HG03558 (cell line): ENCODE results near the gene ROBO1.
"Not testable (repeated sequence)": the region's sequence is repeated elsewhere in the genome, so short reads cannot be mapped to it uniquely, and the experiment has no call there.

Experiments used
- ATAC-seq: cut with Tn5 transposase; IDR thresholded peaks from one replicate; pipeline ENCODE4 v1.9.1; 2021; ENCODE audit warnings: moderate number of reproducible peaks; ENCODE audit not compliant: unreplicated experiment; ENCODE audit errors: extremely low read depth

ROBO1 gene

DNA sequence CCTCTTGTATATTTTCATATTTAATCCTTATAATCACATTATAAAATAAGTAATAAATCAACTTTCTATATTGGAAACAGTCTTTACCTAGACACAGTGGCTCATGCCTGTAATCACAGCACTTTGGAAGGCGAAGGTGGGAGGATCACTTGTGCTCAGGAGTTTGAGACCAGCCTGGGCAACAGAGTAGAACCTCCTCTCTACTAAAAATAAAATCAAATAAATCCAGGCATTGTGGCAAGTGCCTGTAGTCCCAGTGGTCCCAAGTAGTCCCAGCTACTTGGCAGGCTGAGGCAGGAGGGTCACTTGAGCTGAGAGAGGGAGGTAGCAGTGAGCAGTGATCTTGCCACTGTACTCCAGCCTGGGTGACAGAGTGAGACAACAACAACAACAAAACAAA is 975.1 kb downstream of the ROBO1 start:
- no peak for ATAC-seq

DNA sequence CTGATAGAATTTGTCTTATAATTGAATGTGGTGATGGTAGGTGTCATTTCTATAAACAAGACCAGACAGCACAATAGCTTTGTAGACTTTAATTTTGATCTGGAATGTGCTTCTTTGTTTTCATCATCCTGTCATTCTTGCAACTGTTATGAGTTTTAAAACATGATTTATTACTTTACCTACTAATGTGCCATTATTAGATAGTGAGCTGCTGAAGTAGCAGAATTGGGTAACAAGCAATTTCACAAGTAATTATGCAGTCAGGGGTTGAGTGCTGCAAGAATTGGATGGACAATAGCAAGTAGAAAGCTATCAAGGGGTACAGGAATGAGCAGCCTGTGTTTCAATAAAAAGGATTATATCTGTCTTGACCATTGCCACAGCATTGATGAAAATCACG is 975.6 kb downstream of the ROBO1 start:
- ATAC-seq, result no peak

DNA sequence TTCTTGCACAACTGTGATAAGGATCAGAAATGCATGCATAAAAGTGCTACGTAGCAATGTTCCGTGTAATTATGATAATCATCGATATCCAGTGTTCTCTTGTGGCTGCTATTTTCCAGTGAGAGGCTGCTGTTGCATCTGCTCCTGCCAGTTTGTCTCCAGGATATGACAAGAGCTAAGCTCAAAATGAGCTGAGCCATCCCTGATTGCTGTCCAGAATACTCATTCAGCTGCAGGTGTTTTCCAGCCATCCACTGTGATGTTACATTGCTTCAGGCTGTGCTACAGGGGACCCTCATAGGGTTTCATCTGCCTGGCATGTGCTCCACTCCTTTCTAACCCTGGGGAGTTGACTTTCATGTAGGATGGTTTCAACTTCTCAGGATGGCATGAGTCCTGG is 976.0 kb downstream of the ROBO1 start:
- no peak for ATAC-seq

DNA sequence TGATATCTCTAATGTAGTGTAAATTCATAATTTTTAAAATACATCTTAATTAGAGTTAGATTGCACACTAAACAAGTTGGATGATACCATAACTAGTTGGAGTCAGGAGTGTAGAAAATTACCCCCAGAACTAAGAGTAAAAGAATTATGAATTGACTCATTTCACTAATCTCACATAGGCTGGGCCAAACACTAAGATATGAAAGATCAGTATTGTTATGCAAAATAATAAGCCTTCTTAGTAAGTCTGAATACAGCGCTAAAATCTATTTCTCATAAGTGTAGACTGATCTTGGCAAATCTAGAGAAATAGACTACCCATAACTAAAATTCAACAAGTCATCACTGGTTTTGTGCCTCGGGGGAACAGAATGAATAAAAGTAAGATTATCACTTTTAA is 979.0 kb downstream of the ROBO1 start:
- no peak for ATAC-seq

DNA sequence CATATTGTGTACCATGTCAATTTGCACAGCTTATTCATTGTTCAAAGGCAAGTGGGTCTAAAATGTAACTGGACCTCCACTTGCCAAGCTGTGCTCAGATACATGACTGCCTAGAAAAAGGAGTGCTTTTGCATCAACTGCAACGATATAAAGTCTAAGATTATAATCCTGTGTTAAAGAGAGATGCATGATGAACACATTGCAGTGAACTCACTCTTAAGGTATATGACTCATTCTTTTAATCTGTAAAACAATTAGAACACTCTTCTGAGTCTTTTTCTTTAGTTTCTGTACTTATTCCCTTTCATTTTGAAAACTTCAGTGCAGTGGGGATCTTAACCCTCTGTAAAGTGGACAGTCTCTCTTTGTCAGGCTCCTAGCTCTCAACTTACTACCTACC is 982.8 kb downstream of the ROBO1 start:
- no peak for ATAC-seq

- ATAC-seq, result no peak
Measured at GRCh38 chr3:78781351-78781750, 986.4 kb downstream of the ROBO1 start.

- ATAC-seq, result no peak
Measured at GRCh38 chr3:78765671-78766485, 1001.9 kb downstream of the ROBO1 start.

GRCh38 chr3:78764634-78765033 is 1003.2 kb downstream of the ROBO1 start:
- ATAC-seq, result no peak

DNA sequence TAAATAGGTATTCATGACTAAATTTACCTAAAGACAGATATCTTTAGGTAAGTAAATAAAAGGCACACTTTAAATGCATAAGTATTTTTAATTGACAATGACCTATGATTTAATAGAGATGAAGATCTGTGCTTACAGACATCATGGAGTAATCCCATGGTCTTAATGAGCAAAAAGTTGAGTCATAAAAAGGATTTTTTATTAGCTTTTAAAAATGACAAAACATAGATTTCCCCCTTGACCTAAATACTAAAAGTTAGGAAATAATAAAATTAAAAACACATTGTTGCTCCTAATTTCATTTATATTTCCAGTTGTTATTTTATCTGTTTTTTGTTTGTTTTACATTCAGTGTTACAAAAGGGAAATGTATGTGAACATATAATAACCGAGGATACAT is 1005.7 kb downstream of the ROBO1 start:
- no peak for ATAC-seq

DNA sequence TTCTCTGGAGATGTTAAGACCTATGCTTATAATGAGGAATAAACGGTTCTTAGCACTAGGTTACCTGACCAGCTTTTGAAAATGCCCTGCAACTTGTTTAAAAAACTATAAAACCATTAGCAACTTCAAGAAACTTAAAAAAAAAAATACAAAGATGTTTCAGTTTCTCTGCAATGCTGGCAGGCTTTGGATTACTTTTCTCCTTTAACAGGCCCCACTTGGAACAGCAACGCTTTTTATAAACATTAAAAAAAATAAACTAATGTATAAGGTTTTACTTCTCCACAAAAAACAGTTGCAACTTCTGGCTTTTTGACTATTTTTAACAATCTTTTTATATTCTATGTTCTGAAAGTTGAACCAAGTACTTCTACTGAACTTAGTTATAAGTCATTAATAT is 1006.7 kb downstream of the ROBO1 start:
- ATAC-seq, result no peak

- no peak for ATAC-seq
Measured at GRCh38 chr3:78757731-78758130, 1010.1 kb downstream of the ROBO1 start.

DNA sequence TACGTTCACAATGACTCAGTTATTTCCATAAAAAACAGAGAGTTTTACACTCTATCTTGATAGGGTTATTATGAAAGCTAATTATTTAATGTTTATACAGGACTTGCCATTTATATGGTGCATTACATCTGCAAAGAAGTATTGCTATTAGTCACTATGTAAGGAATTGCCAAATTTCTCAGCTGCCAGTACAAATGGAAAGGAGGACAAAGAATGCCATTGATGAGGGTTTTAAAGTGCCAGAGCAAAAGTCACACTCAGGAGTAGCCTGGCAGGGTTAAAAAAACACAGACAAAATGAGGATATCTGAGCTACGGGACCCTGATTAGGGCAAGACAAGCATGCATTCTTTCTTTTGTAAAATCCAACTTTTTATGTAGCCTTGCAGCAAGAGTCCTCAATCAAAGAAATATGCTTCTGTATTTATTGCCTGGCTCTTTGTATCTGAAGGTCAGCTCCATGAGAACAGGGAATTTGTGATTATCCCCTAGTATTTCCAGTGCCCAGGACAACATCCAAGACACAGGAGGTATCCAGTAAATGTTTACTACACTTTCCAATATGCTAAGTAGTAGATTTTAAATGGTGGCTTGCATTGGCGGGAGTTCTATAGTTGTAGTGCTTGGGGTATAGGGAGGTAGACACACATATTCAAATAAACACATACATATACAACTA is 1013.6 kb downstream of the ROBO1 start:
- ATAC-seq, result no peak

- ATAC-seq, result no peak
Measured at GRCh38 chr3:78751266-78751665, 1016.5 kb downstream of the ROBO1 start.

- ATAC-seq, result not testable (repeated sequence)
Measured at GRCh38 chr3:78750291-78750690, 1017.5 kb downstream of the ROBO1 start.

DNA sequence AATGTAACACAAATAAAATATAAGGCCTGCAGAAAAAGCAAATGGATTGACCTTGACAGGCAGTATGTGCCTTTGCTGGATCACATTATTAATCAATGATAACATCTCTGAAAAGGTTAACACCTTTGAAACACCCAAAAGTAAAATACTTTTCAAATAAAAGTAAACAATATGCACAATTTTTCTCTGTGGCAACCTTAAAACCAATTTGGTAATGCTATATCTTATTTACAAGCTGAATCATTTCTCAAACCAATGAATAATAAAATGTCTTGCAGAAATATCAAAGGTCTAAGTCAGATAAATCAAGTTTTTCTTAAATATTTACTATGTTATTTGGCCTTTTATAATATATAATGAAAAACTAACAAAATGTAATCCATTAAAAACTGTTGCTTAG is 1018.7 kb downstream of the ROBO1 start:
- ATAC-seq, result no peak

DNA sequence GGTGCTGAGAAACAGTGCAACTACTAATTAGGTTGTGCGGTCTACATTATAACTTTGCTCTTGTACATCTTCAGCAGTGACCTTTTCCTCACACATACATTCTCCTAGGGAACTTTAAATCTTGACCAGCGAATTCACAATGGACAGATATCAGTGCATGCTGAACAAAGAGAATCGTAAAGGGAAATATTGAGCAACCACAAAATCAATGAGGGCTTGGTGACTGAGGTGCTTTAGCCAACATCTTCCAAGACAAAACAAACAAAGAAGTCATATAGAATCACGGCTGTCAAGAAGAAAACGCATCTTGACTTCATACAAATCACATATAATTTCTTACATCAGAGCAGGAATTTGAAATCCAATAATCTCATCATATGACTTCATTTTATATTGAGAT is 1022.0 kb downstream of the ROBO1 start:
- ATAC-seq, result no peak

GRCh38 chr3:78742491-78742890 is 1025.3 kb downstream of the ROBO1 start:
- no peak for ATAC-seq

DNA sequence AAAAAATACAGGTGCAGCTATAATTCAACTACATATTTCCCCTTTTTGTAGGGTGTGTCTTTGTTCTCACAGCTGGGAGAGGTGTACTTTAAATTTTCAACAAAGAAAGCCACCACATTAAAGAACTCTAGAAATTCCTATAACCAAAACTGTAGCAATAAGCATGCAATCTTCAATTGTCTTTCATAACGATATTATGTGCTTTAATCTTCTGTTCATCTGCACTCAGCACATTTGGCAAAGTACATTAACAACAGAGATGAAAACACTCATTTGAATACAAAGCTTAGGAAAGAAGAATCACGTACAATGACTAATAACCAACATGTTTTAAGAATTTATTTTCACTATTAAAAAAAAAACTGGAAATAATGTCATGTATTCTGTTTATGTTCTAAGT is 1025.8 kb downstream of the ROBO1 start:
- ATAC-seq, result no peak

- no peak for ATAC-seq
Measured at GRCh38 chr3:78741066-78741645, 1026.6 kb downstream of the ROBO1 start.

GRCh38 chr3:78738833-78739232 is 1029.0 kb downstream of the ROBO1 start:
- ATAC-seq, result no peak

- ATAC-seq, result no peak
Measured at GRCh38 chr3:78737988-78738387, 1029.8 kb downstream of the ROBO1 start.

GRCh38 chr3:78736863-78737262 is 1030.9 kb downstream of the ROBO1 start:
- ATAC-seq, result no peak
